ENCODE results near the gene DHRS9. TPM values are rescaled to one million over a fixed set of nuclear protein-coding genes. Genes with fewer than 3 reads are reported as not detected.

Gene DHRS9
- total and polyA plus RNA-seq, 2 experiments from 2014 or later: not detected

- H3K36me3 ChIP-seq (ENCODE audit: insufficient read depth): no peaks in the 10 kb centered on the region
- no peak overlapping the region for H3K4me2 ChIP-seq
- no peaks in the 10 kb centered on the region for H3K79me2 ChIP-seq (replicated peaks; ENCODE audit: insufficient read depth)
- Mint-ChIP-seq H3K36me3 (ENCODE audit: low read depth) (no peaks in the 10 kb centered on the region), H3K27ac (no peak overlapping the region), H3K9me3 (no peaks in the 10 kb centered on the region), H3K4me1 (peaks cover 40% of the 10 kb centered on the region), H3K4me3 (no peak overlapping the region), H3K27me3 (ENCODE audit: insufficient read depth, low read depth, poor library complexity) (peaks cover 5% of the 10 kb centered on the region)
- ATAC-seq (no peak), DNase-seq (ENCODE audit: low spot score) (peak; percentile 4)
- H3K27me3 ChIP-seq (ENCODE audit: insufficient read depth): no peaks in the 10 kb centered on the region
- H3K4me1 ChIP-seq (ENCODE audit: insufficient read depth): peaks cover 37% of the 10 kb centered on the region
- TF ChIP-seq POLR2AphosphoS5 (IDR thresholded peaks at IDR 0.05; ENCODE audit: low read depth) (no peak), ZNF114 (CRISPR knock-in tag; IDR thresholded peaks at IDR 0.05) (no peak), EZH2phosphoT487 (IDR thresholded peaks at IDR 0.05; ENCODE audit: unreplicated experiment) (no peak), NANOG (IDR thresholded peaks at IDR 0.05; ENCODE audit: borderline replicate concordance) (no peak)
- H3F3A ChIP-seq (replicated peaks; ENCODE audit: low read depth): no peaks in the 10 kb centered on the region
- H3K4me3 ChIP-seq: no peak overlapping the region
- no peaks in the 10 kb centered on the region for H4K20me1 ChIP-seq (replicated peaks; ENCODE audit: insufficient read depth)
- H3K9me2 ChIP-seq (ENCODE audit: insufficient read depth): no peaks in the 10 kb centered on the region
- peak overlapping the region; percentile 86; the same call in 1 of the 2 replicates for H2AFZ ChIP-seq
- H3K27ac ChIP-seq (ENCODE audit: low read depth): no peak overlapping the region
These were observed 67.6 kb downstream of the DHRS9 start for GRCh38 chr2:169136885-169137534.

- no peak for ATAC-seq
- H3K27ac ChIP-seq (ENCODE audit: low read depth): no peak overlapping the region
- no peak overlapping the region for H3K4me2 ChIP-seq
- H2AFZ ChIP-seq: no peak overlapping the region
- no peak for DNase-seq (ENCODE audit: low spot score)
- H3K9me2 ChIP-seq (ENCODE audit: insufficient read depth): no peaks in the 10 kb centered on the region
- H3K79me2 ChIP-seq (replicated peaks; ENCODE audit: insufficient read depth): no peaks in the 10 kb centered on the region
- Mint-ChIP-seq H3K9me3 (no peaks in the 10 kb centered on the region), H3K27me3 (ENCODE audit: insufficient read depth, low read depth, poor library complexity) (peaks cover 7% of the 10 kb centered on the region), H3K36me3 (ENCODE audit: low read depth) (no peaks in the 10 kb centered on the region), H3K4me3 (no peak overlapping the region), H3K4me1 (peaks cover 40% of the 10 kb centered on the region), H3K27ac (no peak overlapping the region)
- H3K4me3 ChIP-seq: no peak overlapping the region
- no peak for TF ChIP-seq REST (IDR thresholded peaks at IDR 0.05; ENCODE audit: unreplicated experiment)
- no peak for TF ChIP-seq ZNF331 (CRISPR knock-in tag; IDR thresholded peaks at IDR 0.05; ENCODE audit: low read depth)
- no peak for TF ChIP-seq ETS1 (IDR thresholded peaks at IDR 0.05)
- no peak for TF ChIP-seq POLR2AphosphoS5 (IDR thresholded peaks at IDR 0.05; ENCODE audit: low read depth)
- no peak for TF ChIP-seq CTCF (conservative IDR thresholded peaks at IDR 0.05; ENCODE audit: low read depth in 2 of 2)
- no peak for TF ChIP-seq STAT1 (IDR thresholded peaks at IDR 0.05; ENCODE audit: unreplicated experiment)
- H3F3A ChIP-seq (replicated peaks; ENCODE audit: low read depth): no peaks in the 10 kb centered on the region
- H3K27me3 ChIP-seq (ENCODE audit: insufficient read depth): no peaks in the 10 kb centered on the region
- peaks cover 37% of the 10 kb centered on the region for H3K4me1 ChIP-seq (ENCODE audit: insufficient read depth)
- H4K20me1 ChIP-seq (replicated peaks; ENCODE audit: insufficient read depth): no peaks in the 10 kb centered on the region
- no peaks in the 10 kb centered on the region for H3K36me3 ChIP-seq (ENCODE audit: insufficient read depth)
These were observed 68.6 kb downstream of the DHRS9 start for GRCh38 chr2:169137924-169138323.
